Prostate gland (tissue), 2 donors: Measurements from ENCODE around the gene IMPACT. TPM values are rescaled to one million over a fixed set of nuclear protein-coding genes. Genes with fewer than 3 reads are reported as not detected.

Source experiments
- DNase-seq: peaks from one replicate; pipeline ENCODE4 v3.0.0-alpha.2; 2019; ENCODE audit warnings: low spot score
- H3K27ac ChIP-seq, 2 donors: fragments of 200-600 bp; sonication (generic); 2 replicates each; pipeline ENCODE4 v1.5.1; 2017 to 2019
- H3K27me3 ChIP-seq: fragments of 200-600 bp; sonication (generic); replicated peaks from 2 replicates; pipeline ENCODE4 v1.5.1; 2019; ENCODE audit not compliant: insufficient read depth
- H3K36me3 ChIP-seq, 2 donors: fragments of 200-600 bp; sonication (generic); 1 replicate in 1 of 2; 2 replicates in 1 of 2; pipeline versions ENCODE4 v1.5.1 to v1.8.1; 2017 to 2019
- H3K4me1 ChIP-seq: fragments of 200-600 bp; sonication (generic); replicated peaks from 2 replicates; pipeline ENCODE4 v1.5.1; 2019
- H3K4me3 ChIP-seq, 2 donors: fragments of 200-600 bp; sonication (generic); 2 replicates each; pipeline ENCODE4 v1.5.1; 2017 to 2019
- H3K9me3 ChIP-seq: fragments of 200-600 bp; sonication (generic); 2 replicates; pipeline ENCODE4 v1.5.1; 2017
- CTCF ChIP-seq, 4 experiments: fragments of 200-600 bp in 2 of 4; fragments of 450-650 bp in 2 of 4; sonication (generic) in 2 of 4; IDR thresholded peaks; 1 replicate in 3 of 4; 2 replicates in 1 of 4; pipeline ENCODE4 v1.5.1; 2016 to 2019; ENCODE audit warnings: antibody characterized with exemption in 4 of 4, mild to moderate bottlenecking in 2 of 4, moderate library complexity in 2 of 4
- POLR2A ChIP-seq: fragments of 450-650 bp; IDR thresholded peaks from one replicate; pipeline ENCODE4 v1.6.1; 2016; ENCODE audit warnings: antibody characterized with exemption, mild to moderate bottlenecking
- POLR2AphosphoS5 ChIP-seq: sonication (generic); formaldehyde crosslinking; IDR thresholded peaks from one replicate; pipeline ENCODE4 v1.6.1; 2017; ENCODE audit warnings: antibody characterized with exemption
- WGBS: methylation state at CpG from one replicate; pipeline ENCODE4 v1.1.5; 2018; 5-methylcytosine and 5-hydroxymethylcytosine counted together
- intact Hi-C: fragments of 100-400 bp; cut with DNase I; formaldehyde crosslinking; loops from one replicate; pipeline ENCODE4 v1.14.2; 2022
- total RNA-seq, 2 donors: library from RNA; depleted of rRNA; stranded (reverse); fragments of >200 nt; gene quantifications; one replicate each; pipeline ENCODE4 v1.1.0, GENCODE V29; 2016

IMPACT gene
- total RNA-seq, 2 donors from 2014 or later: 24.8 to 46.7 TPM

GRCh38 chr18:24397694-24398368 lies 28.6 kb upstream of the IMPACT start, which contains the start of gene OSBPL1A:
TSS of gene OSBPL1A (minus strand) at chr18:24397824. CDS start at chr18:24377533, 20,291 bp downstream.
- WGBS: 3% methylated on average over 43 of the region's 55 CpGs
- H3K27ac ChIP-seq: peak within 1 kb of the TSS; percentile 73 to 77
- intact Hi-C loops: no loop called here

GRCh38 chr18:24398540-24398939 lies 27.9 kb upstream of the IMPACT start:
- Histone ChIP-seq H3K9me3 (no peaks in the 10 kb centered on the region), H3K27ac (peak overlapping the region in 1 of 2 donors; percentile 77), H3K36me3 (no peaks in the 10 kb centered on the region), H3K27me3 (no peaks in the 10 kb centered on the region), H3K4me1 (no peaks in the 10 kb centered on the region), H3K4me3 (no peak overlapping the region)
- intact Hi-C loops: no loop called here
- no peak for DNase-seq
- 91% methylated on average over 15 of the region's 15 CpGs for WGBS
- TF ChIP-seq POLR2A: no peak
- no peak for TF ChIP-seq CTCF (IDR thresholded peaks at IDR 0.05)
- TF ChIP-seq POLR2AphosphoS5: no peak

More at GRCh38 chr18:24397694-24398368, 28.6 kb upstream of the IMPACT start, which contains the start of gene OSBPL1A:
- TF ChIP-seq CTCF (IDR thresholded peaks at IDR 0.05) (peak in 1 of 4 experiments; percentile 19), POLR2A (peak; percentile 35), POLR2AphosphoS5 (peak; percentile 75)
- H3K9me3 ChIP-seq: no peaks in the 10 kb centered on the region
- no peaks in the 10 kb centered on the region for H3K36me3 ChIP-seq
- no peaks in the 10 kb centered on the region for H3K27me3 ChIP-seq
- H3K4me1 ChIP-seq: no peaks in the 10 kb centered on the region
- DNase-seq: peak; percentile 95
- H3K4me3 ChIP-seq: peak within 1 kb of the TSS; percentile 73

GRCh38 chr18:24400587-24400986 lies 25.9 kb upstream of the IMPACT start:
- no peak overlapping the region for H3K27ac ChIP-seq
- no peak overlapping the region for H3K4me3 ChIP-seq
- H3K4me1 ChIP-seq: no peaks in the 10 kb centered on the region
- TF ChIP-seq POLR2A (no peak), CTCF (IDR thresholded peaks at IDR 0.05) (no peak), POLR2AphosphoS5 (no peak)
- WGBS: 69% methylated on average over 2 of the region's 2 CpGs
- H3K27me3 ChIP-seq: no peaks in the 10 kb centered on the region
- DNase-seq: no peak
- H3K9me3 ChIP-seq: no peaks in the 10 kb centered on the region
- intact Hi-C loops: no loop called here
- H3K36me3 ChIP-seq: no peaks in the 10 kb centered on the region

- no peaks in the 10 kb centered on the region for H3K27me3 ChIP-seq
- H3K36me3 ChIP-seq: no peaks in the 10 kb centered on the region
- intact Hi-C loops: no loop called here
- H3K4me3 ChIP-seq: no peak overlapping the region
- DNase-seq: no peak
- no peaks in the 10 kb centered on the region for H3K9me3 ChIP-seq
- H3K27ac ChIP-seq: no peak overlapping the region
- no peaks in the 10 kb centered on the region for H3K4me1 ChIP-seq
- TF ChIP-seq POLR2A: no peak
- WGBS: 75% methylated on average over 6 of the region's 6 CpGs
These were observed 24.2 kb upstream of the IMPACT start for GRCh38 chr18:24402209-24402785.

GRCh38 chr18:24403076-24403475 lies 23.4 kb upstream of the IMPACT start:
- H3K27me3 ChIP-seq: no peaks in the 10 kb centered on the region
- H3K9me3 ChIP-seq: no peaks in the 10 kb centered on the region
- intact Hi-C loops: no loop called here
- 82% methylated on average over 5 of the region's 5 CpGs for WGBS
- H3K27ac ChIP-seq: no peak overlapping the region
- no peaks in the 10 kb centered on the region for H3K4me1 ChIP-seq
- TF ChIP-seq POLR2AphosphoS5 (no peak), POLR2A (no peak), CTCF (IDR thresholded peaks at IDR 0.05) (no peak)
- no peak for DNase-seq
- H3K36me3 ChIP-seq: no peaks in the 10 kb centered on the region
- H3K4me3 ChIP-seq: no peak overlapping the region
